CD1c-positive myeloid dendritic cell (primary cell): ENCODE measurements around the gene FAM25A.
"Not testable (repeated sequence)": the region's sequence is repeated elsewhere in the genome, so short reads cannot be mapped to it uniquely, and the experiment has no call there.

ENCODE experiments used
- DNase-seq: peaks from one replicate; pipeline ENCODE4 v3.0.0-alpha.2; 2016; ENCODE audit errors: extremely low spot score

The FAM25A gene

GRCh38 chr10:87009134-87009696 lies 10.9 kb upstream of the FAM25A start:
- DNase-seq = not testable (repeated sequence)

- peak; percentile 15 for DNase-seq
Measured at GRCh38 chr10:87013528-87013927, 6.6 kb upstream of the FAM25A start.

DNA sequence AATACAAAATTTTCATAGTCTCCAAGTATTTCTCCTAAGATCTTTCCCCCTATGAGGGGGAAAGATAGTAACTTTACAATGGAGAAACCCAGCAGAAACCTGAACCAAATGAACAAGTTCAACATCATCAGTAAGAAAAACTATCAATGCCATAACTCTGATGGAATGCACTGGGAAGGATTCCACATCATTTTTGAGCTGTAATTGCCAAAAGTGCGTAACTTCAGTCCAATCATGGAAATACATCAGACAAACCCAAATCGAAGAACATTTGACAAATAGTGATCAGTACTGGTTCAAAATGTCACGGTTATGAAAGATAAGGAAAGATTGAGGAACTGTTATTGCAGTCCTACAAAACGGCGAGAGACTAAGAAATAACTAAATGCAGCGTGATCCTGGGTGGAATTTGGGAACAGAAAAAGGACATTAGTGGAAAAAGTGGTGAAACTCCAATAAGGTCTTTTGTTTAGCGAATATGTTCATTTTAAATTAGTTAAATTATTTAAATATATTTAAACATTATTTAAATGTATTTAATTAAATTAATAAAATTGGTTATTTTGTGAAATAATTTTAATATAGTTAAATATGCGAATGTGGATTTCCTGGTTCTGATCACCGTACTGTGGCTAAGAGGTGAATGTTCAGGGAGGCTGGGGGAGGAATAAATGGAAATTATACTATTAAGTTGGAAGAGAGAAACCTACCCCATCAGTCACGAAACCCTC lies 4.9 kb upstream of the FAM25A start:
- not testable (repeated sequence) for DNase-seq

DNA sequence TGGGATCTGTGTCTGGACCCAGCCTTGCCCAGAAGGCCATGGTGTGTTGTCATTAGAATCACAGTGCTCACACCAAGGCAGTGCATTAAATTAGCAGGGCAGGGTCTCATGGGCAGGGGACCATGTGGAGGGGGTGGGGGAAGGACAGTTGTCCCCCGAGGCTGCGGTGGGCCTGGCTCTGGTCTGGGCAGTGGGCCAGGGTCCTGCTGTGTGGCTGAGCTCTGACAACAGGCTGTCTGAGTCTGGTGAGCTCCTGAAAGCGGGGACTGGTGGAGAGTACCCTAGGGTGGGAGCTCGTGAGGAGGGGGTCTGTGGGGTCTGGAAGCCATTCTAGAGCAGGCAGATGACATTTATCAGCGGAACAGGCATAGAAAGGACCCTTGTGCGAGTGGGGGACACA lies 2.0 kb upstream of the FAM25A start:
- not testable (repeated sequence) for DNase-seq

- DNase-seq = not testable (repeated sequence)
Measured at GRCh38 chr10:87019066-87019465, 1.0 kb upstream of the FAM25A start.

GRCh38 chr10:87019504-87019903 lies 590 bp upstream of the FAM25A start:
- DNase-seq = not testable (repeated sequence)

GRCh38 chr10:87025285-87025958 lies 5.3 kb downstream of the FAM25A start:
- DNase-seq = peak; percentile 8

DNA sequence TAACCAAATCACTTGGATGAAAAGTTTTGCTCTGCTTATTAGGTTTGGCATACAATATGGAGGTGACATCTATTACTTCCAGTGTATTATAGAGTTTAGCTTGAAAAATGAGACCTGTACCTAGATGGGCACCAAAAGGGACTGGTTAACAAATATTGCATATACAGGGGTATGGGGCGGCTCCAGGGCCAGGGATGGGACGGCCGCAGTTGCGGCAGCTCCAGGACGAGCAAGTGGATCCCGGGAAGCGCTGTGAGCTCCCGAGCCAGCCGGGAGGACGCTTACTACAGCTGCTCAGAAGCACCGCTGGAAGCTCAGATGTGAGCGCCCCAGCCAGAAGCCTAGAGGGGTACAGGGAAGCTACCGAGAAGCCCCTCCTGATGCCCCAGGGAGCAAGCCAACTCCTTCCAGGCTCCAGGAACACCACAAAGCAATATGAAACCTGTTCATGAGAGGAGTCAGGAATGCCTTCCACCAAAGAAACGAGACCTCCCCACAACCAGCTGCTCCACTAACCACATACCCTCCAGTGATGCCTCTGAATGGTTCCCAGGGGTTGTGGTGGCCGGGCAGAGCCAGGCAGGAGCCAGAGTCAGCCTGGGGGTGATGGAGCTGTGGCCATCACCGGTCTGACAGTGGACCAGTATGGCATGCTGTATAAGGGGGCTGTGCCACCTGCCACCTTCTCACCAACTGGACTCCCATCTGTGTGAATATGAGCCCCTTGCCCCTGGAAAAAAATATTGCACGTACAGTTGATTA lies 6.8 kb downstream of the FAM25A start:
- DNase-seq = not testable (repeated sequence)

- not testable (repeated sequence) for DNase-seq
Measured at GRCh38 chr10:87030419-87030818, 10.3 kb downstream of the FAM25A start.

GRCh38 chr10:87030912-87031635 lies 11.0 kb downstream of the FAM25A start:
- no peak for DNase-seq

GRCh38 chr10:87036623-87037022 lies 16.5 kb downstream of the FAM25A start:
- DNase-seq = no peak

- DNase-seq = no peak
Measured at GRCh38 chr10:87038286-87038717, 18.2 kb downstream of the FAM25A start.

DNA sequence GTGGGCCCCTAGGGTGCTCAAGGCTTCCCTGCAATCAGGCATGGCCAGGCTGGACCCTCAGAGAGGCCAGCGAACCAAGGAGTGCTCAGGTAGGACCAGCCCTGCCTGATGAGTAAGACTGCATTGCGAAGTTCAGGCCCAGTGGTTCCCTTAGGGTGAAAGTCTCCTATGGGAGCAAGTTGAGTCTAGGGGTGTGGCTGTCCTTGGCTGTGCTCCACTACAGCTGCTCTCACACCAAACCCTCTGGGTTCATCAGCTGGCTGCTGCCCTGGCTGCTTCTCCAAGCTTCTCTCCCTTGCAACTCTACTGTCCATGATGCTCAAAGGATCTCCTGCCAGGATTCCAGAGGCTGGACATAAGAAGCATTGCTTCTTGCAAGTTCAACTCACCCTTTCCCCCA lies 18.7 kb downstream of the FAM25A start:
- no peak for DNase-seq

GRCh38 chr10:87043579-87043978 lies 23.5 kb downstream of the FAM25A start:
- not testable (repeated sequence) for DNase-seq

DNA sequence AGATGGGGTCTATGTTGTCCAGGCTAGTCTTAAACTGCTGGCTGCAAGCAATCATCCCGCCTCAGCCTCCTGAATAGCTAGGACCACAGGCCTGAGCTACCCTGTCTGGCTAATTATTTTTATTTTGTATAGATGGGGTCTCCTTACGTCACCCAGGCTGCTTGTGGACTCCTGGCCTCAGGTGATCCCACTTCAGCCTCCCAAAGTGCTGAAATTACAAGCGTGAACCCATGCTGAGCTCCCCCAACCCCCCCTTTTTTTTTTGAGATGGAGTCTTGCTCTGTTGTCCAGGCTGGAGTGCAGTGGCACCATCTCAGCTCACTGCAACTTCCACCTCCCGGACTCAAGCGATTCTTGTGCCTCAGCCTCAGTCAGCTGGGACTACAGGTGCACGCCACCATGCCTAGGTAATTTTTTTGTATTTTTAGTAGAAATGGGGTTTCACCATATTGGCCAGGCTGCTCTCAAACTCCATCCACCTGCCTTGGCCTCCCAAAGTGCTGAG lies 25.4 kb downstream of the FAM25A start:
- no peak for DNase-seq

DNA sequence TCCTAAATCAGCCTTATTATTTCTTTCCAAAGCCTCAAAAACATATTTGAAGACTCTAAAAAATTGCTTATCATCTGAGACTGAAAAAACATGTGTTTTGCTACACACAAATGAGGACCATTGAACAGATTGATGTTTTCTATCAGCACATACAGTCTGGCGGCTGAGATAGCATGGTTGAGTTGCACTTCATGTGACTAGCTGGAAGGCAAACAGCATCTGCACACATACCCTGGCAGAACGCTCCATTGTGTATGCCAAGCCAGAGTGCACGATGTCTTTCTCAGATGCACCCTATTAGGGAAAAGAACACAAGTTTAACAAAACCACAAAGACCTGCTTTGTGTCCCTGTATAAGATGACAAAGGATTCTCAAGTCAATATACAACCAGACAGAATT lies 33.0 kb downstream of the FAM25A start:
- no peak for DNase-seq

- no peak for DNase-seq
Measured at GRCh38 chr10:87053577-87054181, 33.6 kb downstream of the FAM25A start.

- DNase-seq = peak; percentile 80
Measured at GRCh38 chr10:87054373-87055295, 34.5 kb downstream of the FAM25A start.

DNA sequence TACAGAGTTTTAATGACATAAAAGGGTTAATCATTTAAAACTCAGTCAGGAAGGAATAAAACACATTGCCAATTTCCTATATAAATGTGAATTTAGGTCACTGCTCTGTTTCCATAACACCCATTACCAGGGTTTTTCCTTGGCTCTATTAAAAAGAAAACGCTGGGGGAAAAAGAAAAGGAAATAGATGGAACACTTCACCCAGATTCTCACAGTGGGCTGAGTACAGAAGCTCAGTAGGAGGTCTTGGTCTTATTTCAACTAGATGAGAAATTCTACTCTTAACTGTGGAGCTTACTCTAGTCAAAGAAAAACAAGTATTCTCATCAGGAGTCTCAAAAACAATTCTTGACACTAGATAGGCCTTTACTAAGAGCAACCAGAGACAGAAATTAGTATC lies 38.1 kb downstream of the FAM25A start:
- DNase-seq = no peak

GRCh38 chr10:87059401-87059800 lies 39.3 kb downstream of the FAM25A start:
- no peak for DNase-seq
